ENCODE data around the gene RABGGTA.
A peak's percentile ranks its signal among the peaks of the same experiment; 100 is the strongest.

RABGGTA gene

GRCh38 chr14:24279301-24280186 lies 8.1 kb upstream of the RABGGTA start:
- peak; percentile 49 for DNase-seq

GRCh38 chr14:24278424-24278823 lies 7.0 kb upstream of the RABGGTA start:
- no peak for DNase-seq

DNA sequence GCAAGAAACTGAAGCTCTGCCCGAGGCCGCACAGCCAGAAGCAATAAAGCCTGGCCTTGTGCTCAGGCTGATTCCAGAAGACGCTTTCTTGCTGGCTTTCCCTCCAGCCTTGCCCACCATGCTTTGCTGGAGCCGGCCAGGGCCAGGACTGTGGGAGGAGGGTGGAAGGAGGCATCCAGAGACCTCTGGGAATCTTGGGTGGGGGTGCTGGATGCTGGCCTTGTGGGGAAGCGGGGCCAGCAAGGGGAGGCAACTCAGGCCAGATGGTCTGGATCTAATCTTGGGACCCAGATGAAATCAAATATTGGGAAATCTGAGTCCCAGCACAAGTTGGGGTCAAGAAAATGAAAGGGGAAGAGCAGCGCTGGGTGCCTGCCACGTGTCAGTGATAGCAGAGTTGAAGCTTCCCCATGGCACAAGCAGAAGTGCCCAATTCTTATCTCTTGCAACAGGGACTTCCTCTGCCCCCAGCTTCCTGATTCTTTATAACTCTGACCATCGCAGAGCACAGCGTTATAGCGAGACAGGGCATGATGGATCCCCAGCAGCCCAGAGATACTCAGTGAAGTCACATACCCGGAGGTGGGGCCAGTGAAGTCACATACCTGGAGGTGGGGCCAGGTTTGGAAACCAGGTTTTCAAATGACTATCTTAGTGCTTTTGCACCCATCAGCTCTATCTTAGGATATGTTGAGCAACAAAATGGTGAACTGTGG lies 6.4 kb upstream of the RABGGTA start:
- DNase-seq, result no peak

DNA sequence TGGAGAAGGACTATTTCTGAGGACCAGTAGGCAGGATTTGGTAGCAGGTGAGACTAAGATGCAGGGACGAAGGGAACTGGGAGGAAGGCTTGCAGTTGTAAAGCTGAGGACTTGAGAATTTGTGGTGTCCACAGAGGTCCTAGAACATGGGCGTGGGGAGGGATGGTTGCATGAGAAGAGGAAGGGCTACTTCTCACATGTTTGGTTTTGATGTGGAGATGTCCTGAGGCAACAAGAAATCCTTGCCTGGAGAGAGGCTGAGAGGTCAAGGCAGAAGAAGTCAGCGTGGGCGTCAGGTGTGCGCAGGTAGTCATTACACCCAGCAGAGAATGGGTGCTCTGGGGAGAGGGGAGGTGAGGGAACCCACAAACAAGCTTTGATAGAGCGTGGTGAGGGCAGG lies 5.7 kb upstream of the RABGGTA start:
- DNase-seq, result no peak

- peak; percentile 51 for DNase-seq
These were observed 2.7 kb upstream of the RABGGTA start for GRCh38 chr14:24274101-24274543.

DNA sequence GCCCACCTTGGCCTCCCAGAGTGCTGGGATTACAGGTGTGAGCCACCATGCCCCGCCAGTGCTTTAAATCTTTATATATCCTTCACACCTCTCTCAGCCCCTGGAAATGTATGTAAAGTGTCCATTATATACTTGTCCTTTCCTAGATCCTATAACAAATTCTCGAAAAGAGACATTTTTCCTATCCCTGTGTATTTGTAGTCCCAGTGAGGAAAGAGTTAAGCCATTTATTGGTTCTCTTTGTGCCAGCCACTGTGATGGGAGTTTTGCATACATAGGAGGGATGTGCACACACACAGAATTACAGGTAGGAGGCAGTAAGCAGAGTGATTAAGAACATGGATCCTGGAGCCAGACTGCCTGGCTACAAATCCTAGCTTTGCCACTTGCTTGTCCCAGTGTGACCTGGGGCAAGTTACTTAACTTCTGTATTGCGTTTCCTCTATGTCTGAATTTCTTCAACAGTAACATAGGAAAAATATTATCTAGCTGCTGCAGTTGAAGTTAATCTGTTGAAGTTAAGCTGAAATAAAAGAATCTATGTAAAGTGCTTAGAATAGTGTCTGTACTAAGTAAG lies 2.1 kb upstream of the RABGGTA start:
- no peak for DNase-seq

- DNase-seq, result no peak
These were observed 1.1 kb upstream of the RABGGTA start for GRCh38 chr14:24272467-24272866.

DNA sequence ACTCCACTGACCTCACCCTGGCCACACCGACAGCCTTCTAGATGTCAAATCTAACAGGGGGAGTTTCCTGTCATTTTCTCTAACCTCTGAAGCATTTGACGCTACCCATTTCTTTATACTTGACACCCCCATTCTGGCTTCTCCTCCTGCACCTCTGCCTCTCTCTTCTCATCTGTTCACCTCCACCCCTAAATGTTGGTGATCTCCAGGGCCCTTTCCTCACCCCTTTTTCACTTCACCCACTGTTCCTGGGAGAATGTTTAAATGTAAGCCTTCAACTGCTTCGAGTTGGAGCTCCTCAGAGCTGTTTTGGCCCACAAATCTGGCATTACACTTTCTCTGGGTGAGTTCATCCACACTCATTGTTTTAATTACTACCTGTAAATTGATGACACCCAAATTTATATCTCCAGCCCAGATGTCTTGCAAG lies 452 bp upstream of the RABGGTA start:
- DNase-seq, result no peak

DNA sequence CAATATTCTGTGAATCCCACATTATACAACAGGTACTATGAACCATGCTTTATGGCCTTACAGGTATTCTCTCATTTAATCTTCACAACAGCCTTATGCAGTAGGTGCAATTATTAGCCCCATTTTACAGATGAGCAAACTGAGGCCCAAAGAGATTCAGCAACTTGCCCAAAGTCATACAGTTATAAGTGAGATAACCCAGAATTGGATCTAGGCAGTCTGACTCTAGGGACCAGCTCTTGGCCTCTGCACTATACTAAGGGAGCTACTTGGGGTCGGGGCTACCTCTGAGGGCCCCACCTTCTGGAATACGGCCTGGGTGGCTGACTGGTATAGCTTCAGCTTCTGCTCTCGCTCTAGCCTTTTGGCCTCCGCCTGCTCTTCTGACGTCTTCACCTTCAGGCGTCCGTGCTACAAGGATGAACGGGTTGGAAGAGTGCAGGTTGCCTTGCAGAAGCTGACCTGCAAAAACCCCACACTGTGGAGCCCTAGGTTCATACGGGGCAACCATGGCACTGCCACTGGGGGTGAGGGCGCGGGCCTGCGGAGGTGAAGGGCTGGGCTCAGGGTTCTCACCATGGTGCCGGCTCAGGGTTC lies 762 bp downstream of the RABGGTA start:
- DNase-seq, result no peak

DNA sequence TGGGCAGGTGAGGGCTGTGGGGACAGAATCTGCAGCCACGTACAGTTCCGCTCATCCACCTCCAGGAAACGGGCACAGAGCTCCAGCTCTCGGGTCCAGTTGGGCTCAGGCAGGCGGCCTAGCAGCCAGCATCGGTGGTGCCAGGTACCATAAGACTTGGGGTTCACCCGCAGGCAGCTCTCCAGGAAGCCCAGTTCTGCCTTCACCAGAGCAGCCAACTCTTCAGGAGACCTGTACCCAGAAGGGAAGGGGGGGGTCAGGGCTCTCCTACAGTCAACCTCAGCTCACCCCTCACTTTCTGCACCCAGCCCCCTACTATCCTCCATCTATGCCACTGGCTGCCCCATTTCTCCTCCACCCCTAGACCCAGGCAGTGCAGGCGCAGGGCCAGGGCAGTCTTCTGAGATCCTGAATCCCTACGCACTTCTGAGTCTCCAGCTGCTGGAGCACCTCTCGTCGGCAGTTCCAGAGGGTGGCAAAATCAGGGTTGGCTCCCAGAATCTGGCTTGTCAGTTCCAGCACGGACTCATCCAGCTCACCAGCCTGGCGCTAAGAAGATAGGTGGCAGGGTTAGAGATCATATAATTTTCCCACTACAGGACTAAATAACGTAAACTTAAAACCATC lies 1.4 kb downstream of the RABGGTA start:
- DNase-seq, result no peak

GRCh38 chr14:24269368-24269767 lies 2.0 kb downstream of the RABGGTA start:
- DNase-seq, result no peak

GRCh38 chr14:24268225-24268624 lies 3.2 kb downstream of the RABGGTA start:
- no peak for DNase-seq

DNA sequence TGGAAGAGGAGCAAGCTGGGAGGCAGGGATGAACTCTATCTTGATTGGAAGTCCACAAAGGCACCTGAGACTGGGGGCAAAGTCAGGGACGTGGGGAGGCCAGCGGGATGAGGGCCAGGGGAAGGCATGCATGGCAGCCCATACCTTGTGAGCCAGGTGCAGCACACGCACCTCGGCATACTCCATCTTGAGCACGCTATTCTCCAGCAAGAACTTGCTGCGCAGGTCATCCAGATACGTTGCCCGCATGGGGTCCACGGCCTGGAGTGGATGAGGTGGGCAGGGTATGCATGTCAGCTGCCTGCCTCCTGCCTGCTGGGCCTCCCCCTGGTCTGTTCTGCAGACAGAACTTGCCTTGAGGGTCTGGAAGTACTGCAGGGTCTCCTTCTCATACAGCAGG lies 3.9 kb downstream of the RABGGTA start:
- no peak for DNase-seq

- DNase-seq, result no peak
These were observed 4.8 kb downstream of the RABGGTA start for GRCh38 chr14:24266344-24267244.

DNA sequence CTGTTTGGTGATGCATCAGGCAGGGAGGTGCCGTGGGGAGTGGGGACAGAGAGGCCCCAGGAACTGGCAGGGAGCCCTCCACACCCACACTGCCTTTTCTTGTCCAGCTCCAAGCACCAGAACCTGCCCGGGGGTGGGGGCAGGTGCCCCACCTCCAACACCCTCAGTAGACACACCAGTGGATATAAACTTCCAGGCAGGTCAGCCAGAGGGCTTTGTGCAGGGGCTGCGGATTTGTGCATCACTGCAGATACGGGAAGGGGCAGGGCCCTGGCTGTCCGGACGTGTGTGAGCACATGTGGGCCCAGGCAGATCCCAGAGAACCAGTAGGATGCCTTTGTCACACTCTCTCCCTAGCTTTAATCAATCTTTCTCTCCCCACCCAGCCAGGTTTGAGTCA lies 7.1 kb downstream of the RABGGTA start:
- no peak for DNase-seq

DNA sequence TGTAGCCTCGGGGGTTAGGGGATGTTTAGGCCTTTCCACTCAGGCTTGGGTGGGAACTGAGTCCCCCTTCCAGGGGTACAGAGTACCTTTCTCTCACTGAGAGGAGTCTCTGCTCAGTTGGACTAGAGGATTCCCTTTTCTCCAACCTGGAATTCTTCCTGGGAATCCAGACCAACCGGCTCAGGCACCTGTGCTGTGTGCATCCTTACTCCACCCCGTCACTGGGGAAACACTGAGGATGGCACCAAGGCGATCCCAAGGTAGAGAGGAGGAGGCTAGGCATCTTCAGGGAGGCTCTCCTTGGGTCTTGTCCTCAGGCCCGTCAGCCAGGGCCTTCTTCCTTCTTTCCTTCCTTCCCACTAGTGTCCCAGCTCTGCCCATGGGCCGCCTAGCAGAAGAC lies 7.5 kb downstream of the RABGGTA start:
- no peak for DNase-seq

- DNase-seq, result no peak
These were observed 8.3 kb downstream of the RABGGTA start, which contains the start of gene TGM1 for GRCh38 chr14:24262821-24263733. TSS of gene TGM1 (minus strand) at chr14:24263177. CDS start at chr14:24262352, 825 bp downstream.

GRCh38 chr14:24261969-24262327 lies 9.4 kb downstream of the RABGGTA start:
- DNase-seq, result no peak

DNA sequence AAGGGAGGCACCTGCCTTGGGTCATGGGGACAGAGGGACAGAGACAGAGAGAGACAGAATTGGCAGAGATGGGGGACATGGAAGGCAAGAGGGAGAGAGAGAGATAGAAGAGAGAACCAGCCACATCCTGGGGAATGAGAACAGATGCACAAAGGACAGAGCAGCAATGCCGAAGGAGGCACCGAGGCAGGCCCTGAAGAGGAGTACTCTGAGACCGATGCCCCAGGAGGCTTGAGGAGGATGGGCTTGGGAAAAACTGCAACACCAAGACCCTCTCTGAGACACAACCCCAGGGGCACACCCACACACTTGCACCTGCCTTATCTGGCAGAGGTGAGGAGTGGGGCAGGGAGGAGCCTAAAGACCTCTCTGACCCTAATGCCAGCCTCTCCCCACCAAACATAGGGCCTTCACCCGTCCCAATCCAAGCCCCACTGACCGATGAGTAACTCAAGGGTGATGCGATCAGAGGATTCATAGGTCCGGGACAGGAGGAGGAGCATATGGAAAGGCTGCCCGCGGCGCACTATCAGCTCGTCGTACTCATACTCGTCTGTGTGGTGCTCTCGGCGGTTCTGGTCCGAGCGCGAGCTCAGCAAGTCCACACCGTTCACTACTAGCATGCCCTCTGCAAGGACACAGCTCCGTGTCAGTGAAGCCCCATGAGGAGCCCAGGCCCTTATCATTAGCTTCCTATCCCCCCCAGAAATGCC lies 10.0 kb downstream of the RABGGTA start:
- no peak for DNase-seq

DNA sequence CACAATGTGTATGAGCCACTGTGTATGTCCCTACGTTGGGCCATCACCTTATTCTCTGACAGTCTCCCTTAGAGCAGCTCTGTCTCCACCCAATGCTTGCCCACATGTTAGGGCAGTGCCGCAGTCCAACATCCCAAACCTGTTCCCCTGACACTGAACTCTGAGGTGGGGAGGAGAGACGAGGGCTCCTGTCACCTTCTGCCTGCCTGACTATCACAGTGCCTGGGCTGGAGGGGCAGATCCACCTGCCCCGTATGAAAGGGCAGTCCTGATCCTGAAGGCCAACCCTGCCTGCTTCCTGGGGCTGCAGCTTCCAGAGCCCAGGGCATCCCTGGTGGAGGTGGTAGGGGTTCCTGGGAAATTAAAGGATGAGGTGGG lies 10.6 kb downstream of the RABGGTA start:
- no peak for DNase-seq

Data from CD4-positive, alpha-beta T cell treated with Interleukin-6 for 4 hours (primary cell).